Heart left ventricle (tissue), 16 donors: ENCODE measurements around the gene PRKCSH. TPM values are rescaled to one million over a fixed set of nuclear protein-coding genes. Genes with fewer than 3 reads are reported as not detected.
"Not testable (repeated sequence)": the region's sequence is repeated elsewhere in the genome, so short reads cannot be mapped to it uniquely, and the experiment has no call there.

Experiments used
- ATAC-seq, 4 donors: fragments of 200-7000 bp; cut with Tn5 transposase; one replicate each; pipeline ENCODE4 v1.9.1; 2020 to 2022; ENCODE audit warnings: moderate library complexity in 4 of 4, mild to moderate bottlenecking in 3 of 4, moderate number of reproducible peaks in 1 of 4
- DNase-seq, 5 donors: peaks; one replicate each; pipeline ENCODE4 v3.0.0-alpha.2; 2020
- H3K27ac ChIP-seq, 12 donors: fragments of 200-600 bp; sonication (generic) in 4 of 12; one replicate each; pipeline versions ENCODE4 v1.5.0 to v1.8.0; 2016 to 2022; ENCODE audit warnings: mild to moderate bottlenecking in 2 of 12
- H3K27me3 ChIP-seq, 9 donors: fragments of 200-600 bp; sonication (generic) in 2 of 9; one replicate each; pipeline versions ENCODE4 v1.5.1 to v1.8.0; 2016 to 2022; ENCODE audit warnings: mild to moderate bottlenecking in 3 of 9
- H3K36me3 ChIP-seq, 9 donors: fragments of 200-600 bp; sonication (generic) in 2 of 9; one replicate each; pipeline versions ENCODE4 v1.5.0 to v1.8.0; 2018 to 2022; ENCODE audit warnings: mild to moderate bottlenecking in 2 of 9
- H3K4me1 ChIP-seq, 12 donors: fragments of 200-600 bp; sonication (generic) in 4 of 12; one replicate each; pipeline versions ENCODE4 v1.5.0 to v1.8.0; 2016 to 2022; ENCODE audit warnings: mild to moderate bottlenecking in 3 of 12
- H3K4me3 ChIP-seq, 12 donors: fragments of 200-600 bp; sonication (generic) in 4 of 12; one replicate each; pipeline versions ENCODE4 v1.5.0 to v1.8.0; 2017 to 2022; ENCODE audit warnings: mild to moderate bottlenecking in 9 of 12, moderate library complexity in 4 of 12
- H3K9me3 ChIP-seq, 12 donors: fragments of 200-600 bp; sonication (generic) in 4 of 12; one replicate each; pipeline versions ENCODE4 v1.5.0 to v1.8.0; 2016 to 2022; ENCODE audit warnings: mild to moderate bottlenecking in 1 of 12
- CTCF ChIP-seq, 12 donors: fragments of 200-600 bp; sonication (generic) in 4 of 12; IDR thresholded peaks; one replicate each; pipeline versions ENCODE4 v1.5.0 to v1.8.0; 2018 to 2022; ENCODE audit warnings: antibody characterized with exemption in 12 of 12, mild to moderate bottlenecking in 5 of 12
- POLR2A ChIP-seq, 2 donors: fragments of 450-650 bp; IDR thresholded peaks; one replicate each; pipeline ENCODE4 v1.6.1; 2017; ENCODE audit warnings: antibody characterized with exemption in 2 of 2, mild to moderate bottlenecking in 2 of 2, moderate library complexity in 2 of 2
- WGBS, 4 donors: extraction: QIAGEN DNeasy Blood & Tissue Kit in 2 of 4; methylation state at CpG; one replicate each; pipeline versions ENCODE4 v1.1.5 to v1.1.7; 2013 to 2018; 5-methylcytosine and 5-hydroxymethylcytosine counted together
- intact Hi-C, 10 donors: fragments of 100-400 bp; cut with DNase I; formaldehyde crosslinking; loops; one replicate each; pipeline versions ENCODE4 v1.11.1 to v1.14.2; 2022
- polyA plus RNA-seq, 2 donors: library from polyadenylated mRNA; stranded (reverse); fragments of 200-250 nt; gene quantifications; one replicate each; pipeline ENCODE4 v1.2.3, GENCODE V29; 2013
- total RNA-seq, 9 donors: library from RNA; depleted of rRNA in 2 of 9; stranded (reverse); fragments of >200 nt in 2 of 9; fragmentation: NEBNext Ultra II Directional in 3 of 9; extraction: Animal tissue kit (Norgen Biotek cat#: 25700) in 3 of 9; gene quantifications; one replicate each; pipeline versions ENCODE4 v1.1.0 to v1.2.4, GENCODE V29; 2016 to 2023
- donor health status: ischemic (EF 13 %, LVEDD 7.1; RV severe dilation, severe dysfunction).
- donor health status: healthy with polysubstance abuse.
- donor health status: DM: no; HTN: yes; CAD: no.
- donor health status: DM: no; HTN: no; CAD: no.
- donor health status: ischemic (EF 25% LVEDD 6.9; RV normal size, moderate dysfunction).
- donor health status: ischemic (EF 25% LVEDD 5.7; RV mildly dilated, moderate dysfunction).
- donor health status: healthy.
- donor health status: DM: yes; HTN: yes; CAD: no.
- donor health status: ischemic (EF 35%, LVEDD 5.7; RV mildly dilated, moderate dysfunction).
- donor health status: nonischemic (EF 11% LVEDD 7.7; RV severe dilation, severe dysfunction).
- donor health status: DM: yes; HTN: yes; CAD: no.
- donor health status: PGD.
- donor health status: ischemic (EF 29% LVEDD 5.4; RV normal size, mild dysfunction).
- donor health status: nonischemic (EF 23%, LVEDD 6.1; RV moderate dilation, normal function).

PRKCSH gene
- total and polyA plus RNA-seq, 11 donors, result 69.3 to 210 (median 107) TPM

- Histone ChIP-seq H3K4me3 (no peak overlapping the region), H3K4me1 (peaks cover 0 to 9% (median 0%) of the 10 kb centered on the region in 12 donors), H3K36me3 (peaks cover 0 to 5% (median 0%) of the 10 kb centered on the region in 9 donors), H3K27me3 (peaks cover 0 to 8% (median 0%) of the 10 kb centered on the region in 9 donors), H3K9me3 (no peaks in the 10 kb centered on the region), H3K27ac (no peak overlapping the region)
- ATAC-seq (no peak), DNase-seq (no peak)
- intact Hi-C loops, result no loop called here
- TF ChIP-seq CTCF (IDR thresholded peaks at IDR 0.05) (no peak), POLR2A (IDR thresholded peaks at IDR 0.05) (no peak)
- 82 to 87% (median 83%) methylated on average over 7 to 9 of the region's 9 CpGs for WGBS, 4 donors
These were observed 33.5 kb upstream of the PRKCSH start for GRCh38 chr19:11401808-11402543.

- Histone ChIP-seq H3K4me1 (peaks cover 0 to 9% (median 0%) of the 10 kb centered on the region in 12 donors), H3K9me3 (no peaks in the 10 kb centered on the region), H3K36me3 (peaks cover 0 to 4% (median 0%) of the 10 kb centered on the region in 9 donors), H3K4me3 (no peak overlapping the region), H3K27me3 (peaks cover 0 to 10% (median 0%) of the 10 kb centered on the region in 9 donors), H3K27ac (peak overlapping the region in 2 of 12 donors; percentile 25 to 40)
- ATAC-seq (peak; percentile 31 to 68 (median 52)), DNase-seq (no peak)
- WGBS, 4 donors, result 41 to 44% (median 43%) methylated on average over 9 of the region's 9 CpGs
- no peak for TF ChIP-seq CTCF (IDR thresholded peaks at IDR 0.05)
- TF ChIP-seq POLR2A (IDR thresholded peaks at IDR 0.05), result no peak
- intact Hi-C loops, result no loop called here
These were observed 30.7 kb upstream of the PRKCSH start for GRCh38 chr19:11404588-11405222.

- WGBS, 4 donors, result 24 to 36% (median 31%) methylated on average over 37 to 44 of the region's 44 CpGs
- DNase-seq (peak in 1 of 5 donors; percentile 28), ATAC-seq (peak; percentile 45 to 80 (median 60))
- H3K27me3 ChIP-seq, result peaks cover 0 to 10% (median 0%) of the 10 kb centered on the region in 9 donors
- TF ChIP-seq CTCF (IDR thresholded peaks at IDR 0.05), result peak in 9 of 12 donors; percentile 23 to 54 (median 33)
- TF ChIP-seq POLR2A (IDR thresholded peaks at IDR 0.05), result no peak
- H3K4me3 ChIP-seq, result no peak overlapping the region
- intact Hi-C loops, result no loop called here
- H3K9me3 ChIP-seq, result no peaks in the 10 kb centered on the region
- H3K36me3 ChIP-seq, result peaks cover 0 to 4% (median 0%) of the 10 kb centered on the region in 9 donors
- no peak overlapping the region for H3K27ac ChIP-seq
- H3K4me1 ChIP-seq, result peaks cover 0 to 9% (median 0%) of the 10 kb centered on the region in 12 donors
These were observed 29.4 kb upstream of the PRKCSH start for GRCh38 chr19:11405846-11406643.

- H3K27ac ChIP-seq, H3K27me3 ChIP-seq, H3K36me3 ChIP-seq, intact Hi-C loops, ATAC-seq, H3K4me1 ChIP-seq, H3K4me3 ChIP-seq, DNase-seq, H3K9me3 ChIP-seq: not testable (repeated sequence)
- WGBS, 4 donors, result 76 to 81% (median 77%) methylated on average over 11 to 12 of the region's 12 CpGs
These were observed 28.7 kb upstream of the PRKCSH start for GRCh38 chr19:11406703-11407236.
